Measurements from ENCODE around the gene ZGPAT. TPM values are rescaled to one million over a fixed set of nuclear protein-coding genes. Genes with fewer than 3 reads are reported as not detected.

The ZGPAT gene
- total and polyA plus RNA-seq, 2 donors (not counting 3 experiments of a cell fraction or from before 2014, with no cell fraction given) = 23.1 to 29.3 TPM

DNA sequence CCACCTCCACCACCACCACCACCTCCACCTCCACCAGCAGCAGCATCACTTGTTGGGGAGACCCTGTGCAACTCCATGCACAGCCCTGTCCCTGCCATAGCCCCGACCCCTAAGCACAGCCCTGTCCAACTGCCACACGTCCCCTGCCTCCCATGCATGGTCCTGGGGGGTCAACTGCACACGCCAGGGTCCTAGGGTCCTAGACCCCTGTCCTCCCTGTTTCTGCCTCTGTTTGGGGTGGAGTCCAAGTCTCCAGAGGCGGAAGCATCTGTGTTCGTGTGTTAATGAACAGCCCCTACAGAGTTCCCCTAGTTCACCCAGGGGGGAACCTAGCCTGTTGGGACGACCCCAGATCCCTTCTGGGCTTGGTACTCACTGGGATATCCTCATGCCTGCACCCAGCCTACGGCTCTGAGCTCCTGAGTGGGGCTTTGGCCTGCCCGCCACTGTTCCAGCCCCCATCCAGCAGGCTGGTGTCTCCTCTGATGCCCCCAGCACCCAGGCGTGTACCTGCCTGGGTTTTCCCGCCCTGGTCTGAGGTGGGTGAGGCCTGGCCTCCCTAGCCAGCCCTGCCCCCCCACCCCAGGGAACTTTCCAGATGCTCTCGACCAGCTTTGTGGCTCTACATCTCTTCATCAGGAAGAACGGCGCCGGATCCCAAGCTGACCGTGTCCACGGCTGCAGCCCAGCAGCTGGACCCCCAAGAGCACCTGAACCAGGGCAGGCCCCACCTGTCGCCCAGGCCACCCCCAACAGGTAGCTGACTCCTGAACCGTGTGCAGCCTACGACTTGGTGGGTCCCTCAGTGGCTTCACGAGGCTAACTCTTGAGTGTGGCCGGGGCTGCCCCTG, 13.9 kb upstream of the ZGPAT start:
- BruUV-seq (replicated peaks) = no TSS peak
- H3K4me2 ChIP-seq (ENCODE audit: insufficient read depth, low read length) = no peak overlapping the region
- POLR2A ChIA-PET = no interaction called here
- H2AFZ ChIP-seq (ENCODE audit: low read depth, low read length) = no peak overlapping the region
- H3K9me1 ChIP-seq (replicated peaks; ENCODE audit: control insufficient read depth, extremely low read depth, insufficient read depth, low read length) = no peaks in the 10 kb centered on the region
- no peaks in the 10 kb centered on the region for H3K27me3 ChIP-seq (ENCODE audit: control insufficient read depth in 2 of 2, insufficient read depth in 2 of 2, low read length in 2 of 2)
- no peak for DNase-seq (ENCODE audit: low read depth, low spot score)
- FAIRE-seq = no peak
- H3K9me3 ChIP-seq (replicated peaks; ENCODE audit: control insufficient read depth, insufficient read depth, low read length) = no peaks in the 10 kb centered on the region
- H3K36me3 ChIP-seq (ENCODE audit: control insufficient read depth in 2 of 2, extremely low read depth in 1 of 2, insufficient read depth in 2 of 2, low read length in 2 of 2) = no peaks in the 10 kb centered on the region
- CTCF ChIA-PET = no interaction called here
- H3K27ac ChIP-seq (ENCODE audit: insufficient read depth, low read depth, low read length) = no peak overlapping the region
- no peaks in the 10 kb centered on the region for H4K20me1 ChIP-seq (replicated peaks; ENCODE audit: control insufficient read depth, extremely low read depth, insufficient read depth, low read length)
- H3K4me1 ChIP-seq (ENCODE audit: control insufficient read depth, extremely low read depth, insufficient read depth, low read length) = peaks cover 27% of the 10 kb centered on the region
- no peaks in the 10 kb centered on the region for H3K79me2 ChIP-seq (ENCODE audit: control insufficient read depth, insufficient read depth, low read length)
- no peak overlapping the region for H3K4me3 ChIP-seq (replicated peaks in 1 of 3; ENCODE audit: insufficient read depth in 1 of 3, low read depth in 1 of 3, low read length in 3 of 3)
- dilution Hi-C loops (cut with MboI; ENCODE audit: extremely low pct_ligation_motif_present, low sequenced_read_pairs) (no loop called here), intact Hi-C loops (cut with micrococcal nuclease) (no loop called here)
- H3K9ac ChIP-seq (replicated peaks; ENCODE audit: extremely low read depth, insufficient read depth, low read length) = no peak overlapping the region
- TF ChIP-seq GATA2 (IDR thresholded peaks at IDR 0.05; ENCODE audit: insufficient read depth, insufficient read length, low read depth, low read length) (no peak), CTCF (IDR thresholded peaks at IDR 0.05; ENCODE audit: extremely low read depth in 1 of 2, insufficient read depth in 1 of 2, low read depth in 1 of 2, low read length in 2 of 2) (no peak)
